Upper lobe of right lung (tissue), 1 donor: ENCODE results near the gene TCHH. TPM values are rescaled to one million over a fixed set of nuclear protein-coding genes. Genes with fewer than 3 reads are reported as not detected.

Source experiments
- ATAC-seq: fragments of 200-7000 bp; cut with Tn5 transposase; one replicate; pipeline ENCODE4 v1.9.1; 2020; ENCODE audit warnings: mild to moderate bottlenecking, moderate library complexity
- DNase-seq: peaks from one replicate; pipeline ENCODE4 v3.0.0-alpha.2; 2020
- H3K27ac ChIP-seq: fragments of 200-600 bp; one replicate; pipeline ENCODE4 v1.8.0; 2022
- H3K27me3 ChIP-seq: fragments of 200-600 bp; one replicate; pipeline ENCODE4 v1.8.0; 2022; ENCODE audit warnings: mild to moderate bottlenecking
- H3K36me3 ChIP-seq: fragments of 200-600 bp; one replicate; pipeline ENCODE4 v1.8.0; 2022
- H3K4me1 ChIP-seq: fragments of 200-600 bp; one replicate; pipeline ENCODE4 v1.8.0; 2022
- H3K4me3 ChIP-seq: fragments of 200-600 bp; one replicate; pipeline ENCODE4 v1.8.0; 2022; ENCODE audit warnings: mild to moderate bottlenecking
- H3K9me3 ChIP-seq: fragments of 200-600 bp; one replicate; pipeline ENCODE4 v1.8.0; 2022
- CTCF ChIP-seq: fragments of 200-600 bp; IDR thresholded peaks from one replicate; pipeline ENCODE4 v1.8.0; 2022; ENCODE audit warnings: antibody characterized with exemption
- intact Hi-C: fragments of 100-400 bp; cut with DNase I; formaldehyde crosslinking; loops from one replicate; pipeline ENCODE4 v1.11.0; 2022
- total RNA-seq: library from RNA; stranded (reverse); fragmentation: NEBNext Ultra II Directional; extraction: Animal tissue kit (Norgen Biotek cat#: 25700); gene quantifications from one replicate; pipeline ENCODE4 v1.2.1, GENCODE V29; 2021
- donor health status: DM: no; HTN: yes; CAD: no; lungs with severe emphysema.

TCHH gene
- total RNA-seq, 1 donor from 2014 or later, result 0.20 TPM

GRCh38 chr1:152107984-152108881, 7.0 kb downstream of the TCHH start:
- DNase-seq, result peak; percentile 67
- Histone ChIP-seq H3K36me3 (no peaks in the 10 kb centered on the region), H3K27ac (no peak overlapping the region), H3K4me3 (peak overlapping the region; percentile 30), H3K4me1 (peaks cover 33% of the 10 kb centered on the region), H3K9me3 (peaks cover 6% of the 10 kb centered on the region), H3K27me3 (peaks cover 83% of the 10 kb centered on the region)
- intact Hi-C loops, result no loop called here
- peak; percentile 16 for ATAC-seq
- no peak for TF ChIP-seq CTCF

GRCh38 chr1:152107031-152107983, 7.9 kb downstream of the TCHH start:
- Histone ChIP-seq H3K4me1 (peaks cover 30% of the 10 kb centered on the region), H3K4me3 (peak overlapping the region; percentile 30), H3K9me3 (peaks cover 6% of the 10 kb centered on the region), H3K27ac (no peak overlapping the region), H3K27me3 (peaks cover 81% of the 10 kb centered on the region), H3K36me3 (no peaks in the 10 kb centered on the region)
- ATAC-seq (peak; percentile 9), DNase-seq (peak; percentile 58)
- intact Hi-C loops, result no loop called here
- no peak for TF ChIP-seq CTCF

GRCh38 chr1:152104854-152105253, 10.4 kb downstream of the TCHH start:
- H3K27me3 ChIP-seq, result peaks cover 74% of the 10 kb centered on the region

GRCh38 chr1:152096931-152097330, 18.3 kb downstream of the TCHH start:
- Histone ChIP-seq H3K27ac (no peak overlapping the region), H3K36me3 (no peaks in the 10 kb centered on the region), H3K4me3 (no peak overlapping the region), H3K9me3 (no peaks in the 10 kb centered on the region), H3K27me3 (peaks cover 12% of the 10 kb centered on the region), H3K4me1 (no peaks in the 10 kb centered on the region)
- DNase-seq, result no peak
- intact Hi-C loops, result no loop called here
- no peak for ATAC-seq
- no peak for TF ChIP-seq CTCF

More at GRCh38 chr1:152104854-152105253, 10.4 kb downstream of the TCHH start:
- Histone ChIP-seq H3K27ac (no peak overlapping the region), H3K4me3 (no peak overlapping the region), H3K4me1 (peaks cover 7% of the 10 kb centered on the region), H3K36me3 (no peaks in the 10 kb centered on the region), H3K9me3 (peaks cover 6% of the 10 kb centered on the region)
- TF ChIP-seq CTCF, result no peak
- ATAC-seq (no peak), DNase-seq (no peak)
- intact Hi-C loops, result no loop called here

GRCh38 chr1:152089014-152089674, 26.1 kb downstream of the TCHH start, which contains the start of gene TCHHL1:
Gene TCHHL1, minus strand, starts transcription at chr1:152089064. Its CDS starts 921 bp downstream, at chr1:152088143.
- Histone ChIP-seq H3K27me3 (no peaks in the 10 kb centered on the region), H3K9me3 (no peaks in the 10 kb centered on the region), H3K27ac (no peak within 1 kb of the TSS), H3K4me1 (no peaks in the 10 kb centered on the region), H3K36me3 (no peaks in the 10 kb centered on the region), H3K4me3 (no peak within 1 kb of the TSS)
- TF ChIP-seq CTCF, result no peak
- no peak for ATAC-seq
- intact Hi-C loops, result no loop called here
- no peak for DNase-seq
